ENCODE measurements around the gene VWC2L. TPM values are rescaled to one million over a fixed set of nuclear protein-coding genes. Genes with fewer than 3 reads are reported as not detected.

VWC2L gene
- total RNA-seq, 1 donor from 2014 or later: not detected

GRCh38 chr2:214481204-214481603, 70.3 kb downstream of the VWC2L start:
- no peak for TF ChIP-seq CTCF (conservative IDR thresholded peaks at IDR 0.05; ENCODE audit: low read depth, low read length)
- peak; percentile 13 for DNase-seq (ENCODE audit: low read depth)
- H3K4me3 ChIP-seq (ENCODE audit: low read depth, low read length): no peak overlapping the region

- DNase-seq (ENCODE audit: low read depth): no peak
- no peak overlapping the region for H3K4me3 ChIP-seq (ENCODE audit: low read depth, low read length)
- TF ChIP-seq CTCF (conservative IDR thresholded peaks at IDR 0.05; ENCODE audit: low read depth, low read length): no peak
Observed at GRCh38 chr2:214482728-214483127, 71.9 kb downstream of the VWC2L start.

GRCh38 chr2:214484239-214484638, 73.4 kb downstream of the VWC2L start:
- no peak for TF ChIP-seq CTCF (conservative IDR thresholded peaks at IDR 0.05; ENCODE audit: low read depth, low read length)
- DNase-seq (ENCODE audit: low read depth): no peak
- H3K4me3 ChIP-seq (ENCODE audit: low read depth, low read length): no peak overlapping the region

GRCh38 chr2:214484701-214485100, 73.8 kb downstream of the VWC2L start:
- DNase-seq (ENCODE audit: low read depth): no peak
- TF ChIP-seq CTCF (conservative IDR thresholded peaks at IDR 0.05; ENCODE audit: low read depth, low read length): no peak
- no peak overlapping the region for H3K4me3 ChIP-seq (ENCODE audit: low read depth, low read length)

GRCh38 chr2:214489181-214489580, 78.3 kb downstream of the VWC2L start:
- TF ChIP-seq CTCF (conservative IDR thresholded peaks at IDR 0.05; ENCODE audit: low read depth, low read length): peak; percentile 23
- no peak overlapping the region for H3K4me3 ChIP-seq (ENCODE audit: low read depth, low read length)
- no peak for DNase-seq (ENCODE audit: low read depth)

- H3K4me3 ChIP-seq (ENCODE audit: low read depth, low read length): no peak overlapping the region
- no peak for DNase-seq (ENCODE audit: low read depth)
- TF ChIP-seq CTCF (conservative IDR thresholded peaks at IDR 0.05; ENCODE audit: low read depth, low read length): no peak
Observed at GRCh38 chr2:214489702-214490101, 78.8 kb downstream of the VWC2L start.

- H3K4me3 ChIP-seq (ENCODE audit: low read depth, low read length): no peak overlapping the region
- no peak for TF ChIP-seq CTCF (conservative IDR thresholded peaks at IDR 0.05; ENCODE audit: low read depth, low read length)
- peak; percentile 2 for DNase-seq (ENCODE audit: low read depth)
Observed at GRCh38 chr2:214492152-214492551, 81.3 kb downstream of the VWC2L start.
